NCI-H524 (cell line): ENCODE data around the gene LUZP2.

Source experiments
- DNase-seq, 2 experiments: peaks; one replicate each; lab custom pipeline; 2025; lab: John Stamatoyannopoulos, UW

Gene LUZP2

DNA sequence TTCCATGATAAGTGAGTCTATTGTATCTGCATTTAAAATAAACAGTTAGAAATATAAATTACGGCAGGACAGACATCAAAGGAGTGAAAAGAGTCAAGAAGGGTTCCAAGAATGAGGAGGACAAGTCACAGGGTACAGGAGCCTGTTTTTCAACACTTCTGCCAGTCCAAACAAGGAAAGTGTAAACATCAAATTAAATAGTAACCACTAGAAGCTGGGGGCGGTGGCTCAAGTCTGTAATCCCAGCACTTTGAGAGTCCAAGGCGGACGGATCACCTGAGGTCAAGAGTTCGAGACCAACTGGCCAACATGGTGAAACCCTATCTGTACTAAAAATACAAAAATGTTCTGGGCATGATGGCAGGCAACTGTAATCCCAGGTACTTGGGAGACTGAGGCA, 219.6 kb downstream of the LUZP2 start:
- no peak for DNase-seq

DNA sequence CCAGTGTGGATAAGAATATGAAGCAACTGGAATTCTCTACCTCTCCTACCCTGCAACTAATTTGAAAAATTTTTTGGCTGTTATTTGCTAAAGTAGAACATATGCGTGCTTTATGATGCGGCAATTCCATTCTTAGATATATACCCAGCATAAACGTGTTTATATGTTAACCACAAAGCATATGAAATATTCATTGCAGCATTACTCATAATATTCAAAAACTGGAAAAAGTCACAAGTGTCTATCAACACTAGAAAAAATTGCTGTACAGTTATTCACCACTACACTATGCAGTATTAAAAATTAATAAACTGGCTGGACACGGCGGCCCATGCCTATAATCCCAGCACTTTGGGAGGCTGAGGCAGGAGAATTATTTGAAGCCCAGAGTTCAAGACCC, 226.4 kb downstream of the LUZP2 start:
- no peak for DNase-seq

DNA sequence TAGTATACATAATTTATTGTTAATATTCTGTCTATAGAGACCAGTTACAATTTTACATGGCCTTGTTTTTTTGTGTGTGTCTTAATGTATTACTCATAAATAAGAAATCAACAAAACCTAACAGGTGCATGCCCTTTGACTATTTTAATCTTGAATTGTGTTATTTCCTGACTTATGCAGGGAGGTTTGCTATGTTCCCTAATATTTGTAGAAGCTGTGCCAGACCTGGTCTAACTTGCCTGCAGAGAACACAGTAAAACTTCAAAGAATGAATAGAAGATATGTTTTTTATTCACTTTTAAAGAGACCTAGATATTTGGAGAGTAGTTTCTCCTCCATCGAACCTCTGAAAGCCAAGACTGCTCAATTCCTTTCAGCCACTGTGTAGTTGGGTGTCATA, 234.7 kb downstream of the LUZP2 start:
- DNase-seq = no peak

DNA sequence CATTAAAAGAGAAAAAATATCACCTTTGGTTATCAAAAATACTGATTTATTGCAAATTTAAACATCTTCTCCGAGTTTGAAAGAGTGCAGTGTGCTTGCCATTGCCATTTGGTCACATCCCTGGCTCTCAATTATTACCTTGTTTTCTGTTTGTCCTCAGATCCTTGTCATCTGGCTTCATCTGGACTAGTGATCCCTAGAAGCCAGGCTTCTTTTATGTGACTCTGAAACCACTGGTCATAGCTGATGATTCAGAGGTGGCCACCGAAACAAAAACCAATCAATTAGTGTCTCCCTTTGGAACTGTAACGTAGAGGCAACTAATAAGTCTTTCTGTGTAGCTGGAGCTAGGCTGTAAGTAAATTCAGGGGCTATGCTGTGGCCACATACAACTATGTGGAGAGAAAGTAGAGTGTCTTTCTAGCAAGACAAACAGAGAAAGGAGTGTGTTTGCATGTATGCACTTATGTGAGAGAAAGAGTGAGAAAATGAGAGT, 237.9 kb downstream of the LUZP2 start:
- DNase-seq = no peak

DNA sequence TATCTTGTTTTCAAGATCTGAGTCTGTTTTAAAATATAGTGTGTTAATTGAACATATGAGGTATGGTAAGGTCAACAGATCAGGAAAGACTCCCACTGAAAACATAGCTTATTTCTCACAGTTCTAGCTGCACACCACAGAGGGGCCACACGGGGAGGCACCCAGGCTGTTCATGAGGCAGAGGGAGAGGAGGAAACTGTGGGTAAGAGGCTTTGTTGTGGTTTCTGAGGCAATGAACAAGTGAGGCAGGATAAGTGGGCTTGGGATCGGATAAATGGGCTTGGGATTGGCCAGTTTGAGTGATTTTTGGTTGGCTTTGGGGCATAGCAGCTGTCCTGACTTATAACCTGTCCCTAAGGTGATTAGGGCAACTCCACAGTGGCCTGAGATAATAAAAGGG, 242.1 kb downstream of the LUZP2 start:
- DNase-seq = no peak

DNA sequence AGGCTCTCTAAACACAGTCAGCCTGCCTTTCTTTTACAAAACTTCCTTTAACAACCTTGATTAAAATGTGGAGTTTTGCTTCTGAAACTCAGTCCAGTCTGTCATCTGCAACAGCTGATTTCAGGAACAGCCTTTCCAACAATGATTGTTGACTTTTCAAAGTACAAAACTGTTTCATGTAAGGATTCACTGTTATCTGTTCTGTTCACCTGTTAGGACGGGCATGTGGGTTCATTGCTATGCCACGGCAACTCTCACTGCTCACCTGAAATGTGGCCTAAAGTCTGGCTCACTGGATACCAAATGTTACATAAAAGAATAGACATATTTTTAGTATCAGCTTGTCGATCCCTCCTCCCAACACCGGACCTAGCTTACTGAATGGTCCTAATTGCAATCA, 242.8 kb downstream of the LUZP2 start:
- no peak for DNase-seq

DNA sequence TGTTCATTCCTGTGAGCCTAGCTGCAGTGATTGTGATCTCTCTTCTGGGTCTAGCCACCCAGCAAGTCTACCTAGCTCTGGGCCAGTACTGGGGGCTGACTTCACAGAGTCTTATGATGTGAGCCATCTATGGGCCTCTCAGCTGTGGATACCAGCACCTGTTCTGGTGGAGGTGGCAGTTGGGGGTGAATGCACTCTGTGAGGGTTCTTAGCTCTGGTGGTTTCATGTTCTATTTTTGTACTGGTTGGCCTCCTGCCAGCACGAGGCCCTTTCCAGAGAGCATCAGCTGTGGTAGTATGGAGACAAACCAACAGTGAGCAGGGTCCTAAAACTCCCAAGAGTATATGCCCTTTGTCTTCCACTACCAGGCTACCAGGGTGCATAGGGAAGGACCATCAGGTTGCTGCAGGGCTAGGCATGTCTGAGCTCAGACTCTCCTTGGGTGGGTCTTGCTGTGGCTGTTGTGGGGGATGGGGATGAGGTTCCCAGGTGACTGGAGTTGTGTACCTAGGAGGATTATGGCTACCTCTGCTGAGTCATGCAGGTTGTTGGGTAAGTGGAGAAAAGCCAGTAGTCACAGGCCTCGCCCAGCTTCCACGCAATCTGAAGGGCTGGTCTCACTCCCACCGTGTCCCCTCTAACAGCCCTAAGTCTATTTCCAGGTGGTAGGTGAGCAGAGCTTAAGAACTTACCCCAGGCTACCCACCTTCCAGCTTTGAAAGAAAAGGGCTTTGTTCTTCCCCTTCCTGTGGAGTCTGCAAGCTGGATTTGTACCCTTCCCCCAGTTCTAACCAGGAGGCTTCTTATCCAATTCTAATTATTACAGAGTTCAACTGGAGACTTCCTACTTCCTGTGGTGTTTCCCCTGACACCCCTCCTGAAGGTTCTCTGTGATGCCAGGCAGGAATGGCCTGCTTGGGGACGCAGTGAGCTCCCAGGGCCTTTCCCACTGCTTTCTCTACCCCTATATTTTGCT, 250.7 kb downstream of the LUZP2 start:
- DNase-seq = no peak

DNA sequence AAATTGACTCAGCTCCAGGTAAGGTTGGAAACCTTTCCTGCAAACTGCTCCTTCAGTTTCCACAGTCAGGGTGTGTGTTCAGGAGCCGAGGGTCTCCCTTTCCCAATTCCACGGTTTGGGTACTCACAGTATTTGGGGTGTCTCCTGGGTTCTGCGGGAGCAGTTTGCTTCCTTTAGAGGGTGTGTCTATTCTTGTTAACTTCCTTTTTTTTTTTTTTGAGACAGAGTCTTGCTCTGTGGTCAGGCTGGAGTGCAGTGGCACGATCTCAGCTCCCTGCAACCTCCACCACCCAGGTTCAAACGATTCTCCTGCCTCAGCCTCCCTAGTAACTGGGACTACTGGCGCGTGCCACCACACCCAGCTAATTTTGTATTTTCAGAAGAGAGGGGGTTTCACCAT, 251.4 kb downstream of the LUZP2 start:
- DNase-seq = no peak

DNA sequence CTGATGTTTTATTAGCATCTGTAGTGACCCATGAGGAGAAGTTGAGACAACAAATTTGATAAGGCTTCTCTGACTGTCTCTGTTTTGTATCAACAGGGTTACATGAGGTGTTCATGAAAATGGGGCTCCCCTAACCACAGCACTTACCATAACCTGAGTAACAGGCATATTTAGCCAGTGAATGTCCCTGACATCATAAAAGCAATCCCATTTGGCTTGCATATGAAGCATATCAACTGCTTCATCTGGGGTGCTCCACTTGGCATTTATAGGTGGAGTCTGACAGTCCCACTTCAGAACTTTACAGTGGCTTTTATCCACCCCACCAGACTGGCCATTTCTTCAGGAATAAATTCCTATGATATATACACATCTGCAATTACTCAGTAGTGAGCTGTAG, 257.6 kb downstream of the LUZP2 start:
- no peak for DNase-seq

DNA sequence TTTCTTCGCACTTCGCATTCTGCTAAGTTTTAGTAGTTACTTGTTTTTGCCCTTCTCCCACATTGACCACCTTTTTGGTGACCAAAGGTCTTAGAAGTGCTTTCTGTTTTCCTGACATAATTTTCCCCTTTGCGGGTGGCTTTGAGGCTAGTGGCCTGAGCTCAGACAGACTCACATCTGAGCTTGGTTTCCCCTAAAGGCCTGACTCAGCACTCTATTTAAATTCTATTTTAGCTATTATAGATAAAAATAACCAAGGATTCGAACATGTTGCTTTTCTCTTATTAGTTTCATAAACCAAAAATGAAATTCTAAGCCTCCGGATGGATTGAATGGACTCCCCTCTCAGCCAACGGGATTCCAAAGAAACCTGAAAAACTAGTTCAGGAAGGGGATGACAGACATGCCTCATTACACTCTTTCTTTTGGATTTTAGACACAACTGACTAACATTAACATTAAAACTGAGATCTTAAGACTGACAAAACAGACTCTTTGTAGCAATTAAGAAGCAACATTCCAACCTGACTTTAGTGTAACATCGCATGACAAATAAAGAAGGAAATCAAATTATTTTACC, 258.5 kb downstream of the LUZP2 start:
- no peak for DNase-seq

DNA sequence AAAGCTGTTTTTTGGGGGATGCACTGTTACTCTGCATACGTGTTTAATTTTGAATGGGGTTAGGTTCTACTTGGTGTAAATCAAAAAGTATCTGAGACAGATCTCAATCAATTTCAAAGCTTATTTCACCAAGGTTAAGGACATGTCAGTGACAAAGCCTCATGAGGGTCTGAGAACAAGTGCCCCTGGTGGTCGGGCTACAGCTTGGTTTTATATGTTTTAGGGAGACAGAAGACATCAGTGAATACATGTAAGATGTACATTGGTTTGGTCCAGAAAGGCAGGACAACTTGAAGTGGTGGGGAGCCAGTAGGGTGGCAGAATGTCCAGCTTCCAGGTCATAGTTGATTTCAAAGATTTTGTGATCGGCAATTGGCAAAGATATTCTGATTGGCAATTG, 262.9 kb downstream of the LUZP2 start:
- no peak for DNase-seq

DNA sequence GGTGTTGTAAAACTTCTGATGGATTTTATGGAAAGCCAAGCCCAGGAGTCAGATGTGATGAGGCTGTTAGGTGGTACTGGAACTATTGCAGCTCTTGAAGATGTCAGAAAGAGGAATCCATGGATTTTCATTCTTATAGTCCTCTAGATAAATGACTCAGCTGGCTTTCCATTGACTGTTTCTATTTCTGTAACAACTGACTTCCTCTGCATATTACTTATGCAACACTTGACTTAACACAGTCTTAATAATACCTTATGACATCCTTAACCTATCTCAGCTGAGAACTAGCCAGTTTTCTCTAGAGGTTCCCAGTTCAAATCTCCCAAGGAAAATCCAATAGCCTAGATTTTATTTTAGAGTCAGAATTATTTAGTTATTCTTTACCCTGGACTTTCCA, 263.8 kb downstream of the LUZP2 start:
- no peak for DNase-seq

DNA sequence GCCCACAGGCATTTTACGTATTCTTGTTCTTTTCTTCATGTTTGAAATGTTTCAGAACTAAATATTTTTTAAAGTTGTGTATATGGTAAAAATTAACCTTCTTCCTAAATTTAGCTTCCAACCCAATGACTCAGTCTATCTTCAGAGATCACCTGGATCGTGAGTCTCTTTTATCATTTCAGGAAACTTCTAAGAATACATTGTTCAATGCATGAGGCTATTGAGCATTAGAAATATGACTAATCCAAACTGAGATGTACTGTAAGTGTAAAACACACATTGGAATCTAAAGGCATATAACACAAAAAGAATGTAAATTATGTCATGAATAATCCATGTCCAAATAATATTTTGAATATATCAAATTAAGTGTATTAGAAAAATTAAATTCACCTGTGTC, 265.2 kb downstream of the LUZP2 start:
- DNase-seq = no peak

DNA sequence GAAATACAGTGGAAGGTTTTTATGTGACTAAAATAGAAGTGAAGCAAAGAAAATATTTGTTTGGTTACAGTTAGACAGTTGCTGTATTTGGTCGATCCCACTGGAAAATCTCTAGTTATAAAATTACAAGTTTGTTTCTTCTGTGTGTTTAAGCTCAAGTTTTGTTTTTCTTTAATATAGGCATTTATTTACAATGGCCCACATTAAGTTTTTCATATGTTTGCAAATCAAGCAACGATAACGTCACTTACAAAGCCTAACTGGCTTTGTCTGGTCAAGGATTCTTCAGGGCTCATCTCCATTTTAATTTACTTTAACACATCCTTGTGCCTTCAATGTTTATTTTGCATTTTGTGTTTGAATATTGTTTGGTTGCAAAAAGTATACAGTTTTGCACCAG, 270.6 kb downstream of the LUZP2 start:
- DNase-seq = no peak

DNA sequence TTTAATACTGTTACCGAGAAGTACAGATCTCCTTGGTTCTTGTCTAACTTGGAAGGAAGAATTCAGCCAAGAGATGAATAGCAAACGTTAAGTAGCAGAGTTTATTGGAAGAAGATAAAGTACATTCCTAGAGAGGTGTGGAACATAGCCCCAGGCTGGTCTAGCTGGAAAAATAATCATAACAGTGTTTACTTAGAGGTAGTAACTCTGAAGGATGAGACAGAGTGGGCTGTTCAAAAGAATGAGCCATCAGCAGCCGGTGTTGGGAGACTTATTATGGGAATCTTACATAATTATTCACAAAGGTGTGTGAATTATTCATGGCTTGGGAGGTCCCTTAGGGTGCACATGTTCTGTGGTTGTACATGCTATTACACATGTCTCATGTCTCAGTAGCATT, 276.5 kb downstream of the LUZP2 start:
- DNase-seq = no peak

DNA sequence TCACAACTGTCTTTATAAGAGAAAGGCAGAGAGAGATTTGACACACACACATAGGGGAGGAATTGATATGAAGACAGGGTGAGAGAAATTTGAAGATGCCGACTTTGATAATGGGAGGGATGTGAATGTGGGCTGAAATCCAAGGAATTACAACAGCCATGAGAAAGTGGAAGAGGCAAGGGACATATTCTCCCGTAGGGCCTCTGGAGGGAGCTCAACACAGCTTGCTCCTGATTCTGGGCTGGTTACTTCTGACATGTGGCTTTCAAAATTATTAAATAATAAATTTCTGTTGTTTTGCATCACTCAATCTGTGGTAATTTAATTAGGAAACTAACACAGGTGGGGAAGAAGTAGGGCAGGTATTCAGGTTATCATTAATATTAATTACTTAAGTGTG, 282.9 kb downstream of the LUZP2 start:
- no peak for DNase-seq

DNA sequence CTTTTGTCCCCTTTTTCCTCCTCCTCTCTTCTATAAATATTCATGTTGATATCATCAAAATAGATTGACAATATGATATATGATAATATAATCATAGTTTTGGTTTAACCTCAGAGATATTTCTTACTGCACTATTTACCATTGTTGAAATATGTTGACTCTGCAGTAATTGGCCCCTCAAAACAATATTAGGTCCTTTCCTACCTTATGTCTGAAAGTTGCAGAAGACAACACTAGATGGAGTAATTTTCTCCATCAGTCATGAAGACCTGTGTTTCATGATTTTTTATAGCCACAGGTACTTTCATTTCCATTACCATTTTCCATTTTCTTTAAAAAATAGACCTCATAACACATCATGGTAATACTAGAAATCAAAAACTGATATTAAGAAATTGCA, 284.4 kb downstream of the LUZP2 start:
- DNase-seq = no peak

DNA sequence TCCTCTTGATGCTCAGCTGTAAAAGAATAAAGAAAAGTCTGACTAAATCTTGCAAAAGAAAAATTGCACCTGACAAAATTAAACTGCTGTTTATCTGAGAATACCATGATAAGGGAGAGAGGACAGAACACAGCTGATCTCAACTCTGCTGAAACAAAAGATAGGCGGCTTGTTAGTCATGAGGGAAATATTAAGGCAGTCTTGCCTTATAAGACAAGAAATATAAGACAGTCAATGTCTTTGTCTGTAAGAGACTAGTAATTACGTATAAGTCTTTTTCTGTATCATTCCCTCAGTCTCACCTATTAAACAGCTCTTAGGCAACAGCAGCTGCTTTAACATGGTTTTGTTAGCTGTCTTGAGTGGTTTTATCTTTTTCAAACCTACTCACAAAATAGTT, 296.6 kb downstream of the LUZP2 start:
- DNase-seq = no peak

DNA sequence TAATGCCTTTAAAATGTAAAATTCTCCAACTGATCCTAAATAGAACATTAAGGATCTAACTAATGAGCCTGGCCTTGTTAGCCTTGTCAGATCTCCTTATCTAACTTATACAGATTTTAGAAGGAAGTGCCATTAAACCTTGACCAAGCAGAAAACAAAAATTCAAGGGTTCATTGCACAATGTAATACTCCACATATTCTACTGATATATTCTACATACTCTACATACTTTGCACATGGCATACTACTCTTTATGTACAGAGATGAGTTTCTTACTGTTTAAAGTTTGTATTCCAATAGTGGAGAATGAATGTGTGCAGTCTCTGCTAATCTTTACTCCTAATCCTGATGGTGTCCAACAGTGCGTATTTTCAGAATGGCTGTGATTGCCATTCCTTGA, 297.2 kb downstream of the LUZP2 start:
- DNase-seq = no peak

DNA sequence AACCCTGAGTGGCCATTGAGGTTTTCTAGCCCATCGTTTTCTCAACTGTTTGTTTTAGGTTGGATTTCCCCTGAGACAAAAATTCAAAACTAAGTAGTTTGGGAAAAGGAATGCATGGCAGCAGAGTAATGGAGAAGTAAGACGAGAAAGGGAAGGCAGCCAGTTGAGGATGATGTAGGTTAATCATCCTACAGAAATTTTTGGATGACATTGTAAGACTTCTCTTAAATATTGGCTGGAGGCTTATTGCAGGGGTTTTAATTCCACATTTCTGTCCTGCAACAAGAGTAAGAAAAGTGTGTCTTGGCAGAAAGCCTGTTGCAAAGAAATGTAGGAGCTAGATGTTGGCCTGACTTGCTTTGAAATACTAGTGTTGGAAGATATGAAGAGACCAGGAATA, 308.8 kb downstream of the LUZP2 start:
- DNase-seq = no peak

DNA sequence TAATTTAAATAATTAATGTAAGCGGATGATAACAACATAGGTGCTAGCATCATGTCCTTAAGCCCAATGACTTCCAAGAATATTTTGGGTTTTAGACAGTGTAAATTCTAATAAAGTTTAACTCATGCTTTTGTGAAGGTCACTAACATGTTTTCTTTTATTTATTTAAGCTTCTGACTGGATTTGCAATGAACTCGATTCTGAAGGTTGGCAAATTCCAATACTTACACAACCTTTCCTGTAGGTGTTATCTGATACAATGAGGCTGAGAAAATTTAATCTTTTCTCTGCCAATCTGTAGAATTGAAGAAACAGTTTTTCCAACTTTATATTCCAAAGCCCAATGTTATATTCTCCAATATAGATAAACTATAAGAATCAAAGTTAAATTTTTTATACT, 311.3 kb downstream of the LUZP2 start:
- DNase-seq = no peak

DNA sequence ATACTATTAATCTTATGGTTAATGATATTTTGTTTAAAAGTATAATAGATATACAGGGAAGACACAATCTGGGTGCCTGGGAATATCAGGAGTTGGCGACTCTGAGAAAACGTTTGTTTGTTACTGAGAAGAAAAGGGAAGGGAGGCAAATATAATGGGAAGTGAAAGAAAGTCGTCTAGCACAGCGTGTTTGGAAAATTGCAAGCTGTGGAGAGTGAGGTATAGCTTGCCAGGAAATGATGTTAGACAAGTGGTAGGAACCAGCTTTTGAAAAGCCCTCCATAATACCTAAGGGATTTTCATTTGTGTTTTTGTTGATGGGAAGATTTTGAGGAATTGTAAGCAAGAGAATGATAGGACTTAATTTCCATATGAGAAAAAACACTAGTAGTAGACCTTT, 322.2 kb downstream of the LUZP2 start:
- DNase-seq = no peak

DNA sequence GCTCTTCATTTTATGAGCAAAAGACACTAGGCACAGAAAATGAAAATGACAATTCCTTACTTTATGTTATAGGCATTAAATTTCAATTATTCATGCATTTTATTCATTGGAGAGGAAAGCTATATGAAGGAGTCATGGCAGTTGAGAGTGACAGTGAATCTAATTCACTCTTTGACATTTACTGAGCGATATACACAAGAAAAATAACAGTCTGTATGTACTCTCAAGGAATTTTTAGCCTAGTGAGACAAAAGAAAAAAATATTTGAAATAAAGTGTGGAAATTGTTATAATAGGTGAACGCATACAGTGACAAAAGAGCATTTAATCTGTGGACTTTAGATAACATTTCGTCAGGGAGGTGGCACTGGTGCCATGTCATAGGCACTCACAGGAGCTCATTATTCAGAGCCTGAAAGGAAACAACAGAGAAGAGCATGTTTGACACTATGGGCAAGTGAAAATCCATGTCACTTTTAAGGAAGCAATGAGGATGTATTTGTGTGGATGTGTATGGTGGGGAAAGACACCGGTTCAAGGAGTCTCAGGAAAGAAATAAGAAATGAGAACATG, 323.1 kb downstream of the LUZP2 start:
- DNase-seq = no peak
